Natural killer cell (primary cell): ENCODE data around the gene DOCK6. TPM values are rescaled to one million over a fixed set of nuclear protein-coding genes. Genes with fewer than 3 reads are reported as not detected.

Source experiments
- ATAC-seq, 3 donors: fragments of 150-1000 bp in 2 of 3; fragments of 200-7000 bp in 1 of 3; cut with Tn5 transposase; 1 replicate in 1 of 3; 2 replicates in 2 of 3; pipeline ENCODE4 v1.10.0; 2021; ENCODE audit warnings: mild to moderate bottlenecking in 2 of 3, moderate library complexity in 2 of 3
- DNase-seq, 2 donors: peaks; one replicate each; pipeline versions ENCODE4 v3.0.0 to v3.0.0-alpha.2; 2013 to 2021; ENCODE audit warnings: mixed read lengths in 1 of 2
- H3K27ac ChIP-seq: one replicate; pipeline ENCODE4 v1.5.1; 2013; ENCODE audit warnings: mild to moderate bottlenecking, low read length
- H3K27me3 ChIP-seq: one replicate; pipeline ENCODE4 v1.6.1; 2013; ENCODE audit warnings: low read length; ENCODE audit not compliant: control insufficient read depth, insufficient read depth
- H3K36me3 ChIP-seq: one replicate; pipeline ENCODE4 v1.6.1; 2013; ENCODE audit warnings: low read length; ENCODE audit not compliant: control insufficient read depth, insufficient read depth
- H3K4me1 ChIP-seq: one replicate; pipeline ENCODE4 v1.6.1; 2013; ENCODE audit warnings: low read length; ENCODE audit not compliant: control insufficient read depth, insufficient read depth
- H3K4me3 ChIP-seq: one replicate; pipeline ENCODE4 v1.5.1; 2013; ENCODE audit warnings: low read length
- H3K9me3 ChIP-seq: one replicate; pipeline ENCODE4 v1.6.1; 2013; ENCODE audit warnings: low read length; ENCODE audit not compliant: control insufficient read depth, insufficient read depth
- H3K27ac Mint-ChIP-seq, 2 donors: one replicate each; pipeline ENCODE4 v1.8.0; 2022; ENCODE audit warnings: mild to moderate bottlenecking in 2 of 2, mixed read lengths in 2 of 2, moderate library complexity in 1 of 2
- H3K27me3 Mint-ChIP-seq, 2 donors: one replicate each; pipeline ENCODE4 v1.8.0; 2022; ENCODE audit warnings: low read depth in 2 of 2, mixed read lengths in 2 of 2
- H3K36me3 Mint-ChIP-seq: one replicate; pipeline ENCODE4 v1.8.0; 2022; ENCODE audit warnings: mixed read lengths
- H3K4me1 Mint-ChIP-seq, 2 donors: one replicate each; pipeline ENCODE4 v1.8.0; 2022; ENCODE audit warnings: mixed read lengths in 2 of 2
- H3K4me3 Mint-ChIP-seq: one replicate; pipeline ENCODE4 v1.8.0; 2022; ENCODE audit warnings: mild to moderate bottlenecking, moderate library complexity, mixed read lengths
- H3K9me3 Mint-ChIP-seq, 2 donors: one replicate each; pipeline ENCODE4 v1.8.0; 2022; ENCODE audit warnings: mixed read lengths in 2 of 2
- WGBS: methylation state at CpG from one replicate; pipeline ENCODE4 v1.1.7; 2013; ENCODE audit warnings: missing lambda C conversion rate; ENCODE audit not compliant: insufficient coverage; 5-methylcytosine and 5-hydroxymethylcytosine counted together
- intact Hi-C: fragments of 100-400 bp; cut with micrococcal nuclease; formaldehyde crosslinking; loops from one replicate; pipeline ENCODE4 v1.14.2; 2022
- total RNA-seq, 4 donors: library from RNA; stranded (reverse); fragments of 120-200 nt in 1 of 4; gene quantifications; one replicate each; pipeline versions ENCODE4 v1.2.3 to v1.2.4, GENCODE V29; 2013 to 2022
- TF ChIP-seq, protein P1 (sequence below): fragments of 200-600 bp; IDR thresholded peaks from one replicate; pipeline ENCODE4 v1.8.0; 2022; ENCODE audit warnings: antibody characterized with exemption

The DOCK6 gene
- total RNA-seq, 3 donors from 2014 or later (not counting 1 experiment from before 2014, with no cell fraction given) = 0.82 to 2.3 (median 0.86) TPM

DNA sequence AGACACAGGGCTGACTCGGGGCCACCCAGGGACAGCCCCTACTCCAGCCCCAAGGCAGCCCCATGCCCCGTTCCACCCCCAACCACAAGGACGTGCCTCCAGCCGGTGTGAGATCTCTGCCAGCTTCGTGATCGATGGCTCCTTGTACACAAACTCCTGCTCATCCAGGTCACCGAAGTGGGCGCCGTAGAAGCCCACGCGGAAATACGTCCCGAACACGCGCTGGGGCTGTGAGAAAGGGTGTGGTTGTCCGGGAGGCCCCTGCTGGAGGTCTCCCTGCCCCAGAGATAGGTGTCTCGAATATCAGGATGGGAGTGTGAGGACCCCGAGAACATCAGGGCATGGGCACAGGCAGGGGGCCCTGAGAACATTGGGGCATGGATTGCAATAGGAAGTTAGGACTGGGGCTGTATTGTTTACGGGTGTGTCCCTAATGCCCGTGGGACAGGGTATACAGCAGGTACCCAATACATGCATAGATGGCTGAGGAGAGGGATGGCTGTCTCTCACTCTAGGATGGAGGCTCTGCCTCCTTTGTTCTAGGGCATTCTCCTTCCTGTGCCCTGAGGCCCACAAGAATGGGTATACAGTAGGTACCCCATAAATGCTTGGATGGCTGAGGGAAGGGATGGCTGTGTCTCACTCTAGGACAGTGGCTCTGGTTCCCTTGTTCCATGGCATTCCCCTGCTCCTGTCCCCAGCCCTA is 59.7 kb downstream of the DOCK6 start:
- no peaks in the 10 kb centered on the region for H3K36me3 Mint-ChIP-seq
- no peaks in the 10 kb centered on the region for H3K27me3 ChIP-seq
- H3K36me3 ChIP-seq = no peaks in the 10 kb centered on the region
- H3K27me3 Mint-ChIP-seq = peaks cover 0 to 9% of the 10 kb centered on the region in 2 donors
- intact Hi-C loops = loop anchor here (2.0 kb wide), 1 partner anchor 166 kb away; no protein-coding TSS in a partner anchor
- no peak overlapping the region for H3K4me3 ChIP-seq
- no peak for DNase-seq
- no peaks in the 10 kb centered on the region for H3K9me3 Mint-ChIP-seq
- H3K27ac ChIP-seq = no peak overlapping the region
- 90% methylated on average over 20 of the region's 20 CpGs for WGBS
- TF ChIP-seq, protein P1, sequence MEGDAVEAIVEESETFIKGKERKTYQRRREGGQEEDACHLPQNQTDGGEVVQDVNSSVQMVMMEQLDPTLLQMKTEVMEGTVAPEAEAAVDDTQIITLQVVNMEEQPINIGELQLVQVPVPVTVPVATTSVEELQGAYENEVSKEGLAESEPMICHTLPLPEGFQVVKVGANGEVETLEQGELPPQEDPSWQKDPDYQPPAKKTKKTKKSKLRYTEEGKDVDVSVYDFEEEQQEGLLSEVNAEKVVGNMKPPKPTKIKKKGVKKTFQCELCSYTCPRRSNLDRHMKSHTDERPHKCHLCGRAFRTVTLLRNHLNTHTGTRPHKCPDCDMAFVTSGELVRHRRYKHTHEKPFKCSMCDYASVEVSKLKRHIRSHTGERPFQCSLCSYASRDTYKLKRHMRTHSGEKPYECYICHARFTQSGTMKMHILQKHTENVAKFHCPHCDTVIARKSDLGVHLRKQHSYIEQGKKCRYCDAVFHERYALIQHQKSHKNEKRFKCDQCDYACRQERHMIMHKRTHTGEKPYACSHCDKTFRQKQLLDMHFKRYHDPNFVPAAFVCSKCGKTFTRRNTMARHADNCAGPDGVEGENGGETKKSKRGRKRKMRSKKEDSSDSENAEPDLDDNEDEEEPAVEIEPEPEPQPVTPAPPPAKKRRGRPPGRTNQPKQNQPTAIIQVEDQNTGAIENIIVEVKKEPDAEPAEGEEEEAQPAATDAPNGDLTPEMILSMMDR = no peak
- no peak for ATAC-seq
- H3K9me3 ChIP-seq = no peaks in the 10 kb centered on the region
- H3K4me1 Mint-ChIP-seq = peaks cover 0 to 14% of the 10 kb centered on the region in 2 donors
- peaks cover 4% of the 10 kb centered on the region for H3K4me1 ChIP-seq
- H3K4me3 Mint-ChIP-seq = no peak overlapping the region
- no peak overlapping the region for H3K27ac Mint-ChIP-seq

DNA sequence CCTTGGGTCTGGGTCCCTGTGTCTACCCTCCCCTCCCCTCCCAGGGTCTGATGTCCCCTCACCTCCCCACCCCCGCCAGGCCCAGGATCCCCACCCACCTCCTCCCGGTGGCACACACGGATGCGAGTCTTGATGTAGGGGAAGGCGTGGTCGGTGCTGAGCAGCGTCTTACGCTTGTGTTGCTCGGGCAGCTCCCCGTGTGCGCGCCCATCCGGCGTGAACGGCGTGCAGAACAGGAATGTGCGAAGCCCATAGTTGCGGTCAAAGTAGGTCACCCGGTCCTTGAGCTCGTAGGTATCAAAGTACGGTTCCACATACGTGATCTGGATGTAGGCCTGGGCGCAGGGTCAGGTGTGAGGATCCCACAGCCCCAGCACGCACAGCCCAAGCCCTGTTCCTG is 60.5 kb downstream of the DOCK6 start:
- peaks cover 0 to 19% of the 10 kb centered on the region in 2 donors for H3K4me1 Mint-ChIP-seq
- Histone ChIP-seq H3K4me3 (no peak overlapping the region), H3K27me3 (no peaks in the 10 kb centered on the region), H3K36me3 (no peaks in the 10 kb centered on the region), H3K4me1 (peaks cover 9% of the 10 kb centered on the region), H3K9me3 (no peaks in the 10 kb centered on the region), H3K27ac (no peak overlapping the region)
- TF ChIP-seq, protein P1 = no peak
- H3K4me3 Mint-ChIP-seq = no peak overlapping the region
- 95% methylated on average over 23 of the region's 24 CpGs for WGBS
- DNase-seq = no peak
- intact Hi-C loops = loop anchor here (2.0 kb wide), 1 partner anchor 165 kb away; no protein-coding TSS in a partner anchor
- H3K9me3 Mint-ChIP-seq = no peaks in the 10 kb centered on the region
- no peak for ATAC-seq
- no peak overlapping the region for H3K27ac Mint-ChIP-seq
- peaks cover 0 to 9% of the 10 kb centered on the region in 2 donors for H3K27me3 Mint-ChIP-seq
- no peaks in the 10 kb centered on the region for H3K36me3 Mint-ChIP-seq

DNA sequence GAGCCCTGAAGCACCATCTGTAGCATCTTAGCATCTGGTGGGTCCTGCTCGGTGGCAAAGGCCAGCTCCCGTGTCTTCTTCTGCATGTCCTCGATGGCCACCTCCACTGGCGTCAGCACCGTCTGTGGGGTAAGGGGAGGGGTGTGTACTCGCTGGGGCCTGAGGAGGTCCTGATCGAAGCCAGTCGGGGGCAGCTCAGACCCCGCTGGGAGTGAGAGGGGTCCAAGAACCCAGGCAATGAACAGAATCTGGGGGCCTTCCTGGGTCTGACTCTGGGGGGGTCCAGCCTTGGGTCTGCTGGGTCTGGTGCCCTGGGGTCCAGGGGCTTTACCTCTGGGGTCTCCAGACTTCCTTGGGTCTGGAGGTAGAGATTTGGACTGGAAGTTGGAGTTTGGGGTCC is 61.4 kb downstream of the DOCK6 start:
- Mint-ChIP-seq H3K27me3 (peaks cover 0 to 12% of the 10 kb centered on the region in 2 donors), H3K4me1 (peaks cover 0 to 24% of the 10 kb centered on the region in 2 donors), H3K27ac (no peak overlapping the region), H3K9me3 (no peaks in the 10 kb centered on the region), H3K36me3 (no peaks in the 10 kb centered on the region), H3K4me3 (no peak overlapping the region)
- Histone ChIP-seq H3K36me3 (no peaks in the 10 kb centered on the region), H3K27me3 (no peaks in the 10 kb centered on the region), H3K27ac (no peak overlapping the region), H3K4me3 (no peak overlapping the region), H3K9me3 (no peaks in the 10 kb centered on the region), H3K4me1 (peaks cover 13% of the 10 kb centered on the region)
- ATAC-seq = no peak
- TF ChIP-seq, protein P1 = no peak
- no peak for DNase-seq
- intact Hi-C loops = no loop called here
- WGBS = 94% methylated on average over 9 of the region's 9 CpGs
